Activated T-cell treated with anti-CD3 and anti-CD28 coated beads for 1 hour (primary cell): ENCODE results near the gene TGM6.

Source experiments
- DNase-seq: peaks from one replicate; pipeline ENCODE4 v3.0.0-alpha.2; 2020; ENCODE audit warnings: low read depth

TGM6 gene

GRCh38 chr20:2364044-2364443 lies 16.7 kb upstream of the TGM6 start:
- no peak for DNase-seq

DNA sequence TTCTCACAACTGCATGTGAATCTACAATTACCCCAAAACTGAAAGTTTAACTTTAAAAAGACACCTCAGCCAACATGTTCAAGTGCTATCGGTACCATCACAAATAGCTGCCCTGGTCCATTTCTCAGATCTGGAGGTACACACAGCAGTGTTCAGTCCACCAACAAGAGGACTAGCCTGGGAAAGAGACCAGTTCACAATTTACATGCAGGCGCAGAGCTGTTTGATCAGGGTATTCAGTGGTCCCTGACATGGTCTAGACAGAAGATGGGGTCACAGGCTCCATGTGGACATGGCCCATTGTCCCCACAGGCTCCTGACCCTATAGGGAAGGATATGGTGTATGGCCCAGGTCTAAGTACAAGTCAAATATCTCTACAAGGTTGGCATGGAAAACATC lies 15.6 kb upstream of the TGM6 start:
- DNase-seq: no peak

DNA sequence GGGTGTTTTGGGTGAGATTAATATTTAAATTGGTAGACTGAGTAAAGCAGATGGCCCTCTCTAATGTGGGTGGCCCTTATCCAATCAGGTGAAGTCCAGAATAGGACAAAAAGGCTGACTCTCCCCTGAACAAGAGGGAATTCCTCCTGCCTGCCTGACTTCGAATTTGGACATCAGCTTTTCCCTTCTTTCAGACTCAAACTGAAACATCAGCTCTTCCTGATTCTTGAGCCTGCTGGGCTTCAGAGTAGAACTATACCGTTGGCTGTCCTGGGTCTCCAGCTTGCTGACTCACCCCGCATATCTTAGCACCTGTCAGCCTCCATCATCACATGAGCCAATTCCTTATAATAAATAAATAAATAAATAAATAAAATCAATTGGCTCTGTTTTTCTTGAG lies 15.0 kb upstream of the TGM6 start:
- DNase-seq: no peak

DNA sequence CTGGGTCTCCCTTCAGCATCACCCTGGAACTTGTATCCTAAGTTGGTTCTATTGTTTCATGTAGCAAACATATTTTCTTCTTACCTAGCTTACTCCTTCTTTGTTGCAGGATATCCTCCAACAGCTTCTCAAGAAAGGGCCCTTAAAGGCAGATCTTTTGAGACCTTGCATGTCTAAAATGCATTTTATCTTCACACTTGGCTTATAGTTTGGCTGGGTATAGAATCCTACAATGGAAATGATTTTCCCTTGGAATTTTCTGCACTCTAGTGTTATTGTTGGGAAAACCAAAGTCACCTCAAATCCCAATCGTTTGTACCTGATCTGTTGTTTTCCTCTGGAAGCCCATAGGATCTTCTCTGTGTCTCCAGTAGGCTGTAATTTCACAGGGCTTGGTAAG lies 12.1 kb upstream of the TGM6 start:
- DNase-seq: no peak

DNA sequence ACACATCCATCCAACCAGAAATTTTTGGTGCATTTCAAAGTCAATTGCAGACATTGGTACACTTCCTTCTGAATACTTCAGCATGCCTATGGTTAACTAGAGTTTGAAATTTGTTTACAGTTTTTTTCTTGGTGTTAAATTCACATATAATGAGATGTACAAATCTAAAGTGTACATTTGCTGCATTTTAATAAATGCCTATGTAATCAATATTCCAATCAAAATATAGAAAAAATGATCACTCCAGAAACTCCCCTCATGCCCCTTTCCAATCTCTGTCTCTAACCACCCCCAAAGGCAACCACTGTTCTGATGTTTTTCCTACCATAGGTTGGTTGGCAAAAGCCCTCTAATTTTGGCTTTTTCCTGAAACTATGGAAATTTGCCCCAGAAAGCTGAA lies 7.6 kb upstream of the TGM6 start:
- DNase-seq: no peak

DNA sequence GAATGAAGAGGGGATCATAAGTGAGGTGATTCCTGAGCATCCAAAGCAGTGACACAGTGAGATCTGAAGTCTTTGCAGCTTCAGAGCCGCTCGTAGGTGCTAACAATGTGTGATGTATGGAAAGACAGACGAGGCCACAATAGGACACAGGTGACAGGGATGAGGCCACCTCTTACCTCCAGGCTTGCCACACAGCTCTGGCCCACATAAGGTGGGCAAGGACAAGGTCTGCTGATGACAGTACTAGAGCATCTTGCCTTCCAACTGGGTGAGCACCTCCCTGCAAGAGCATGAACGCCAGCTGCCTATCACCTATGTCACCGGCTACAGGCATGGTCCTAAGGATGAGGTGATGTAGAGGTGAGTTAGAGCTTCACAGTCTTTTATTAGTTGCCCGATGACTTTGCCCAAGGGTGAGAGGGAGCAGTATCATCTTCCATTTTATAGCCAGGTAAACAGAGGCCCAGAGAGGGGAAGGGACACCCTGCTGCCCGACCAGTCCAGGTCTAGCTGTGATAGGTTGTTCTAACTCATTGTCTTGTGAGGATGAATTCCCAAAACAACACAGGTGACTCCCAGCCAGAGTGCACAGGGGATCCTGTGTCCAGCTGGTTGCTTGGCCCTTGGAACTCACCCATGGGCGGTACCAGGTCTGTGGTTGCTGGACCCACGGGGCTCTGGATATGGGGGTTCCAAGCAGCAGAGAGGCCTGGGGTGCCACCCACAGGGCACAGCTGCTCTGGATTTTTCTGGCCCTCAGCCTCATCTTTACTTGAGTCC lies 6.2 kb upstream of the TGM6 start:
- no peak for DNase-seq

- no peak for DNase-seq
Observed at GRCh38 chr20:2378893-2379292, 1.8 kb upstream of the TGM6 start.

DNA sequence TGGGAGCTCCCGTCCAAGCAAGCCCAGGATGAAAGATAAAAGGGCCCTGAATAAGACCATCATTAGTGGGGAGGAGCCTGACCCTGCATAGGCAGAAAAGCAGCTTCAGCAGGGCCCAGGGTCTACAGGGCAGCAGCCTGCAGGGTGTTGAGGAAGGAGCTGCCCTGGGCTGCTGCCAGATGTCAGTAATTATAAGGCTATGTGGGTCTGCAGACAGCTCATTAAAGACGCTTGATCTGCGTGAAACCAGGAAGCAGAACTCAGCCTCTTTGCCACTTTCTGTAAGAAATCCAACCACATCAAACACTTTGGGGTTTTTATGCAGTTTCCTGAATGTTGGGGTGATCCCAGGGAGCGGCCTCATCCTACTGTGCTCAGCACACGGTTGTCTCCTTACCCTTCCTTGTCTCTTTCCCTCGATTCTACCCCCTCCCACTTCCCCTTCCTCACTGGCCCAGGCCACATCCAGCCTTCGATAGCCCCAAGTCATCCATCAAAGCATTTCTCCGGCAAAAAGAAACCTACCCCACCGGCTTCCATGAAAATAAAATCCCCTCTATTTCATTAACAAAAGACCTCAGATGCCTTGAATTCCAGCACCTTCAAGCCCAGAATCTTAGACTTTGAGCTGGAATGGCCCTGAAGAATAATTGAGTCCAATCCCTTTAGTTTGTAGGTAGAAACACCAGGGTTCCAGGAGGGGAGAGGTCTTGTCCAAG lies 1.0 kb upstream of the TGM6 start:
- no peak for DNase-seq

GRCh38 chr20:2381303-2381702 lies 602 bp downstream of the TGM6 start:
- no peak for DNase-seq

DNA sequence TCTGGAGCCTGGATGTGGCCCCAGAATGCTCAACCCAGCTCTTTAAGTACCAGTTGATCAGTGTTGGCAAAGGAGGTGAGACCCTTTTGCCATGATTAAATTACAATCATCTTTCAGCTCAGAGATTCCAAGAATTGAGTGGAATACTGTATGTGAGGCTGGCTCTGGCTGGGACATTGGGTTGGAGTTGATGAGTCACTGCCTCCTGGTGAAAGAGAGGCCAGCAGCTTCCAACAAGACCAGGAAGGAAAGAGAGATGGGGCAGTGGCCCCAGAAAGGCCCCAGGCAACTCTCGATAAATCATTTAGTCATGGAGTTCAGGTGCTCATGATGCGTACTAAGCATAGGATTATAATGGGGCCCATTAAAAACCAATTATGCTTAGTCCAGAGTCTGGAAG lies 2.1 kb downstream of the TGM6 start:
- no peak for DNase-seq

- no peak for DNase-seq
Observed at GRCh38 chr20:2385026-2385425, 4.3 kb downstream of the TGM6 start.

DNA sequence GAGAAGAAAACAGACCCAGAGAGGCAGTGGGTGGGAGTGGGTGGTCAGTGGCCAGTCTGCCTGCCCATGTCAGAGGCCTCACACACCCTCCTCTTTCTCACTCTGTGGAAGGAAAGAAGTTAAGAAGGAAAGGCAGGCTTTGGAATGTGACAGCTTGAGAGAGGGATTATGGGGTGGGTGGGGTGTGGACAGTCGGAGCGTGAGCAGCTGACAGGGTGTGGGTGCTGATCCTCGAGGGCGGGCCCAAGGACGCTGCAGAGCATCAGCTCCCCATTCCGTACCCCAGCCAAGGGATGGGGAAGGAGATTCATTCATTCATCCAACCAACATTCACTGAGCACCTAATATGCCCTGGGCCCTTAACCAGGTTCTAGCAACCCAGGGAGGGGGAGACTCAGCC lies 4.8 kb downstream of the TGM6 start:
- no peak for DNase-seq

DNA sequence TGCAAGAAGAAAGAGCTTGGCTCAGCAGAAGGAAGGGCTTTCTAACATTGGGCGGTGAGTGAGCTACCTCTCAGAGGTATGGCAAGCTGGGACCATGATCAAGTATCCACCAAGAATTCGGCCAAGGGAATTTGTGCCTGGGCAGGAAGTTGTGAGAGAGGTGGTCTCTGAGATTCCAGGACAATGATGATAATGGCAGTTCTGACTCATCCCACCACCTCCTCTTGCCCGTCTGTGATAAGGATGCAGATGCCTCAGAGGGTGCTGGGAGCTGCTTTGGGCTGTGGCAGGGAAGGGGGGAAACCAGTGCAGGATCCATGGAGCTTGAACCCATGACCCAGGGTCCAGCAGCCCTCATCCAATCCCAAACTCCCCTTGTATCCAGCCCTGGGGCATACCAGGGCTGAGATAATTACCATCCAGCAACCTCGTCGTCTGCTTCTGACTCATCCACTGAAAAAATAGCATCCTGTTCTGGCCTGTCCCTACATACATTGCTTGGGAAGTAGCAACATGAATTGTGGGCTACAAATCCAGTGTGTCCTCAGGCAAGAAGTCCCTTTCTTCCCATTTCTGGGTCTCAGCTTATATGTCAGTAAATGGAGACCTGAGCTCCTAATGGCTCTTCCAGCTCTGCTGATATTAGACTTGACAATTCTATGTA lies 5.9 kb downstream of the TGM6 start:
- no peak for DNase-seq

- DNase-seq: no peak
Observed at GRCh38 chr20:2387180-2387577, 6.5 kb downstream of the TGM6 start.

GRCh38 chr20:2387580-2387979 lies 6.9 kb downstream of the TGM6 start:
- no peak for DNase-seq

DNA sequence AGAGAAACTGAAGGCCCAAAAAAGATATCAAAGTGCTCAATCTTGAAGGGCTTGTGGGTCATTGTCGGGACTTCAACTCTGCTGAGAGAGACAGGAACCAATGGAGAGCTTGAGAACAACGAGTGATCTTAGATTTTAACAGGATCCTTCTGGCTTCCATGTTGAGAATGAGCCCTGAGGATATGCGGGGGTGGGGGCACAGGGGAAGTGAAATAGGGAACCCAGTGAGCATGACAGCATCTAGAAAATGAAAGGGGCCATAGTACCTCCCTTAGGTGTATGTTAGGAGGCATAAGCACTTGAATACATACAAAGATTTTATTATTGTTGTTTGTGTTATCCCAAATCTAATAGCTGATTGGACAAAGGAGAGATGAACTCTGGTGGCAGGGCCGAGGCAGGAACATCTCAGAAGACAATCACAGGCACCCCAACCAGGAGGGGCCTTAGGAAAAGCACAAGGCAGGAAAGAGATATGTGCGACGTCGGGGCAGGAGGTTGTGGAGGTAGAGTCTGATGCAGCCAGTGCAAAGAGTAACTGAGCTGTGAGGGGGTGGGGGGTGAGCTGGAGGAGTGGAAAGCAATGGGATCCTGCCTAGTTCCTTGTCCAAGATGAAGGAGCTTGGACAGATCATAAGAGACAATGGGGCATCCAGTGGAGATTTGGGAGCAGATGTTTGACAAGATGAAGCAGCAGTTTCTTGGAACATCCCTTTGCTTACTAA lies 10.4 kb downstream of the TGM6 start:
- DNase-seq: no peak

GRCh38 chr20:2394411-2395055 lies 13.8 kb downstream of the TGM6 start:
- DNase-seq: no peak

GRCh38 chr20:2395136-2395535 lies 14.4 kb downstream of the TGM6 start:
- no peak for DNase-seq

DNA sequence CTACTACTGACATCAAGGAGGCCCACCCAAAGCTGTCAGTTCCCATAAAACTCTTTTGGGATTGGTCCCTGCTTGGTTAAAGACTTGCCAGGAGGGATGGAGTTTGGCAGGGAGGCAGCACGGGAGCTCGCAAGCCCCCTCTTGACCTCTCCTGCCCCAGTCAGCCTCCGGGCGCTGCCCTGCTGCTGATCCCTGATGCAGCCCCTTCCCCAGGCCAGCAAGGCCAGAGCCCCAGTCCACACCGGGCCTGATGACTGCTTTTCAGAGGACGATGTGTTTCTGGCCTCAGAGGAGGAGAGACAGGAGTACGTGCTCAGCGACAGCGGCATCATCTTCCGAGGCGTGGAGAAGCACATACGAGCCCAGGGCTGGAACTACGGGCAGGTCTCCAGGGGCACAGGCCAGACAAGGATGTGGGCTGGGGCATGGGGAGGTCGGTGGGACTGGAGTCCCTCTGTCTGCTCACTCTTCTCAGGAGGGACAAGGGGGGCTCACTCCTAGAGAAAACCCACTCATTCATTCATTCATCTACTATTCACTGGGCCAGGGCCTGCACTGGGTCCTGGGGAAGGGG lies 15.6 kb downstream of the TGM6 start:
- no peak for DNase-seq

- no peak for DNase-seq
Observed at GRCh38 chr20:2397091-2397490, 16.4 kb downstream of the TGM6 start.

DNA sequence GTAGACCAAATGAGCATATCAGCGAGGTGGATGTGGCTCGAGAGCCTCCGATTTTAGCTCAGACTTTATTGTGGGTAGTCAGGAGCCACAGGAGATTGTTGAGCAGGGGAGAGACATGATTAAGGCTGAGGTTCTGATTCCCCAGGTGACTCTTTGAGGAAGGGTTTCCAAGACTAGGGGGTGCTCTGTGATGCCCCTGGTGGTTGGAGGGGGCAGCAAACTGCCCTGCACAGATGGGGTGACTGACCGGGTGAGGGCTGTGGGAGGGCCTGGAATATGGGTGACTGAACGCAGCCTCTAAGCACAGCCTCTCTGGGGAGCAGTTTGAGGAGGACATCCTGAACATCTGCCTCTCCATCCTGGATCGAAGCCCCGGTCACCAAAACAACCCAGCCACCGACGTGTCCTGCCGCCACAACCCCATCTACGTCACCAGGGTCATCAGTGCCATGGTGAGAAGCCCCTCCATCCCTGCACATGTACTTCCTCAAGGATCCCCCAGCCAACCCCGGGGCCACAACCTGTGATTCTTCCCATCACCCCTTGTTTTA lies 17.0 kb downstream of the TGM6 start:
- no peak for DNase-seq
